ENCODE data around the gene PPFIA1. TPM values are rescaled to one million over a fixed set of nuclear protein-coding genes. Genes with fewer than 3 reads are reported as not detected.

Gene PPFIA1
- total and polyA plus RNA-seq, 2 of the 8 experiments (the other 6 are each of a cell fraction or from before 2014, with no cell fraction given) = 44.3 to 73.5 TPM

DNA sequence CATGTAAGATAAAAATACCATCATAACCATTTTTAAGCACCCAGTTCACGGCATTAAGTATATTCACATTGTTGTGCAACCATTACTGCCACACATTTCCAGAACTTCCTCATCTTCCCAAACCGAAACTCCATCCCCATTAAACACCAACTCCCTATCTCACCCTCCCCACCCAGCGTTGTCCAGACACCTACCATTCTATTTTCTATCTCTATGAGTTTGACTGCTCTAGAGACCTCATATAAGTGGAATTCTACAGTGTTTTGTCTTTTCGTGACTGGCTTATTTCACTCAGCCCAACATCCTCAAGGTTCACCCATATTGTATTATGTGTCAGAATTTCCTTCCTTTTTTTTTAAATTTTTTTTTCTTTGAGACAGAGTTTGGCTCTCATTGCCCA is 45.2 kb downstream of the PPFIA1 start:
- Histone ChIP-seq H3K4me1 (replicated peaks in 1 of 4; ENCODE audit: control insufficient read depth in 3 of 4, insufficient read depth in 4 of 4, low read length in 3 of 4) (peaks cover 11 to 41% (median 25%) of the 10 kb centered on the region in 4 experiments), H4K5ac (ENCODE audit: insufficient read length, low read depth, low read length) (no peak overlapping the region), H3K36me3 (ENCODE audit: control insufficient read depth in 2 of 4, insufficient read depth in 4 of 4, low read length in 3 of 4) (peaks cover 0 to 11% (median 2%) of the 10 kb centered on the region in 4 experiments; a peak in 3 of 8 replicates), H3K9ac (replicated peaks in 1 of 4; ENCODE audit: extremely low read depth in 1 of 4, low read depth in 3 of 4, low read length in 3 of 4) (no peak overlapping the region), H3K27me3 (replicated peaks in 1 of 4; ENCODE audit: control insufficient read depth in 3 of 4, extremely low read depth in 1 of 4, insufficient read depth in 3 of 4, low read length in 3 of 4) (no peaks in the 10 kb centered on the region), H3K4me3 (ENCODE audit: extremely low read depth in 1 of 4, insufficient read depth in 2 of 4, low read depth in 3 of 4, low read length in 4 of 4) (no peak overlapping the region), H3K23ac (ENCODE audit: insufficient read length) (no peak overlapping the region), H4K91ac (replicated peaks; ENCODE audit: insufficient read length, low read length) (no peak overlapping the region), H3K79me2 (ENCODE audit: control insufficient read depth in 1 of 2, insufficient read depth in 2 of 2, low read length in 2 of 2) (peaks cover 0 to 65% of the 10 kb centered on the region in 2 experiments; a peak in 3 of 4 replicates), H4K20me1 (replicated peaks in 1 of 2; ENCODE audit: control insufficient read depth in 1 of 2, insufficient read depth in 2 of 2, low read length in 2 of 2) (peaks cover 2 to 15% of the 10 kb centered on the region in 2 experiments), H3K23me2 (ENCODE audit: low read depth, low read length) (no peaks in the 10 kb centered on the region), H3K9me3 (ENCODE audit: insufficient read depth in 2 of 2, low read depth in 1 of 2, low read length in 1 of 2) (no peaks in the 10 kb centered on the region), H4K8ac (ENCODE audit: extremely low read depth, insufficient read depth, low read length) (no peak overlapping the region), H2BK120ac (replicated peaks; ENCODE audit: low read depth, low read length) (no peak overlapping the region), H2AK5ac (ENCODE audit: low read depth, low read length) (no peak overlapping the region), H2BK20ac (ENCODE audit: low read length) (no peak overlapping the region), H3K4me2 (ENCODE audit: insufficient read depth in 1 of 2, low read depth in 2 of 2, low read length in 2 of 2) (no peak overlapping the region), H3K27ac (ENCODE audit: low read depth, low read length) (no peak overlapping the region), H3K79me1 (ENCODE audit: low read depth, low read length) (peaks cover 22% of the 10 kb centered on the region), H3K4ac (replicated peaks; ENCODE audit: insufficient read length, low read depth, low read length) (no peak overlapping the region), H3K14ac (ENCODE audit: insufficient read length) (no peak overlapping the region), H3K56ac (replicated peaks; ENCODE audit: insufficient read length, low read depth, low read length) (no peak overlapping the region), H2BK15ac (ENCODE audit: low read length) (no peak overlapping the region), H2AFZ (ENCODE audit: low read length) (no peak overlapping the region), H2BK12ac (ENCODE audit: low read depth, low read length) (no peak overlapping the region), H3K18ac (ENCODE audit: extremely low read depth, low read length) (no peak overlapping the region), H2BK5ac (ENCODE audit: low read depth, low read length) (no peak overlapping the region)
- WGBS, 2 experiments (ENCODE audit: extremely low coverage in 1 of 2, insufficient coverage in 1 of 2, insufficient read length in 1 of 2, insufficient replicate concordance in 2 of 2, low coverage in 1 of 2, low lambda C conversion rate in 2 of 2, missing lambda C conversion rate in 1 of 2) = 94 to 100% methylated on average over 2 to 4 of the region's 4 CpGs
- FAIRE-seq (no peak), DNase-seq (ENCODE audit: low read depth in 1 of 2, low spot score in 2 of 2) (no peak)
- CTCF ChIA-PET (ENCODE audit: partially characterized antibody) = interaction anchor here (1.3 kb wide), 1 partner anchor 22 kb away, joined by 4 read pairs; no protein-coding TSS in a partner anchor
- POLR2A ChIA-PET (ENCODE audit: partially characterized antibody) = no interaction called here
- TF ChIP-seq RBBP5 (IDR thresholded peaks at IDR 0.05; ENCODE audit: borderline replicate concordance, low read depth, low read length) (no peak), SP1 (IDR thresholded peaks at IDR 0.05; ENCODE audit: low read depth, low read length) (no peak), CTBP2 (IDR thresholded peaks at IDR 0.05; ENCODE audit: borderline replicate concordance, insufficient read depth, insufficient read length, low read length) (no peak), POU5F1 (IDR thresholded peaks at IDR 0.05; ENCODE audit: low read depth, low read length) (no peak), JUN (IDR thresholded peaks at IDR 0.05; ENCODE audit: low read depth, low read length) (no peak), CREB1 (IDR thresholded peaks at IDR 0.05) (no peak), RAD21 (IDR thresholded peaks at IDR 0.05 in 1 of 2, conservative IDR thresholded peaks at IDR 0.05 in 1 of 2; ENCODE audit: low read depth in 2 of 2, low read length in 2 of 2) (no peak), KDM5A (IDR thresholded peaks at IDR 0.05; ENCODE audit: low read length) (no peak), RXRA (IDR thresholded peaks at IDR 0.05; ENCODE audit: insufficient read depth, low read depth, low read length) (no peak)
- TF ChIP-seq, protein P1, sequence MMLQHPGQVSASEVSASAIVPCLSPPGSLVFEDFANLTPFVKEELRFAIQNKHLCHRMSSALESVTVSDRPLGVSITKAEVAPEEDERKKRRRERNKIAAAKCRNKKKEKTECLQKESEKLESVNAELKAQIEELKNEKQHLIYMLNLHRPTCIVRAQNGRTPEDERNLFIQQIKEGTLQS (IDR thresholded peaks at IDR 0.05; ENCODE audit: insufficient read depth, low read depth, low read length) = no peak
- TF ChIP-seq, protein P2, sequence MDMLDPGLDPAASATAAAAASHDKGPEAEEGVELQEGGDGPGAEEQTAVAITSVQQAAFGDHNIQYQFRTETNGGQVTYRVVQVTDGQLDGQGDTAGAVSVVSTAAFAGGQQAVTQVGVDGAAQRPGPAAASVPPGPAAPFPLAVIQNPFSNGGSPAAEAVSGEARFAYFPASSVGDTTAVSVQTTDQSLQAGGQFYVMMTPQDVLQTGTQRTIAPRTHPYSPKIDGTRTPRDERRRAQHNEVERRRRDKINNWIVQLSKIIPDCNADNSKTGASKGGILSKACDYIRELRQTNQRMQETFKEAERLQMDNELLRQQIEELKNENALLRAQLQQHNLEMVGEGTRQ (IDR thresholded peaks at IDR 0.05; ENCODE audit: low read length) = no peak

Data from H1 (cell line).